Neural crest cell (in vitro differentiated cells): ENCODE measurements around the gene CLEC16A. TPM values are rescaled to one million over a fixed set of nuclear protein-coding genes. Genes with fewer than 3 reads are reported as not detected.

Experiments used
- DNase-seq: peaks from one replicate; pipeline ENCODE4 v3.0.0; 2021; ENCODE audit warnings: low read depth, mixed read lengths, low spot score
- H3K27ac Mint-ChIP-seq: one replicate; pipeline ENCODE4 v1.8.0; 2021; ENCODE audit warnings: mild to moderate bottlenecking, mixed read lengths; ENCODE audit not compliant: unreplicated experiment
- H3K27me3 Mint-ChIP-seq: 2 replicates; pipeline ENCODE4 v1.8.0; 2021; ENCODE audit warnings: low read depth, mild to moderate bottlenecking, mixed read lengths
- H3K36me3 Mint-ChIP-seq: 2 replicates; pipeline ENCODE4 v1.8.0; 2021; ENCODE audit warnings: low read depth, mild to moderate bottlenecking, mixed read lengths
- H3K4me1 Mint-ChIP-seq: 2 replicates; pipeline ENCODE4 v1.8.0; 2021; ENCODE audit warnings: mixed read lengths
- H3K4me3 Mint-ChIP-seq: one replicate; pipeline ENCODE4 v1.8.0; 2021; ENCODE audit warnings: mild to moderate bottlenecking, mixed read lengths
- H3K9me3 Mint-ChIP-seq: 2 replicates; pipeline ENCODE4 v1.8.0; 2021; ENCODE audit warnings: mixed read lengths
- CTCF ChIP-seq: fragments of 200-600 bp; sonication (generic); conservative IDR thresholded peaks from 2 replicates; pipeline ENCODE4 v1.5.0; 2021; ENCODE audit warnings: antibody characterized with exemption, mild to moderate bottlenecking
- total RNA-seq: library from RNA; stranded (reverse); gene quantifications from 2 replicates; pipeline ENCODE4 v1.2.1, GENCODE V29; 2021

The CLEC16A gene
- total RNA-seq, 1 donor from 2014 or later, result 21.3 TPM

- no peaks in the 10 kb centered on the region for H3K36me3 Mint-ChIP-seq
- TF ChIP-seq CTCF, result no peak
- H3K4me1 Mint-ChIP-seq, result peaks cover 17% of the 10 kb centered on the region
- DNase-seq, result no peak
- no peak overlapping the region for H3K27ac Mint-ChIP-seq
- H3K4me3 Mint-ChIP-seq, result no peak overlapping the region
- H3K27me3 Mint-ChIP-seq, result no peaks in the 10 kb centered on the region
- no peaks in the 10 kb centered on the region for H3K9me3 Mint-ChIP-seq
Measured at GRCh38 chr16:11051879-11052808, 107.8 kb downstream of the CLEC16A start.

- no peaks in the 10 kb centered on the region for H3K36me3 Mint-ChIP-seq
- no peaks in the 10 kb centered on the region for H3K27me3 Mint-ChIP-seq
- DNase-seq, result no peak
- H3K4me3 Mint-ChIP-seq, result no peak overlapping the region
- H3K9me3 Mint-ChIP-seq, result no peaks in the 10 kb centered on the region
- H3K4me1 Mint-ChIP-seq, result peaks cover 12% of the 10 kb centered on the region
- no peak for TF ChIP-seq CTCF
- no peak overlapping the region for H3K27ac Mint-ChIP-seq
Measured at GRCh38 chr16:11053916-11054460, 109.6 kb downstream of the CLEC16A start.

- TF ChIP-seq CTCF, result no peak
- no peak for DNase-seq
- no peaks in the 10 kb centered on the region for H3K27me3 Mint-ChIP-seq
- H3K4me1 Mint-ChIP-seq, result peaks cover 12% of the 10 kb centered on the region
- no peaks in the 10 kb centered on the region for H3K36me3 Mint-ChIP-seq
- no peak overlapping the region for H3K4me3 Mint-ChIP-seq
- no peak overlapping the region for H3K27ac Mint-ChIP-seq
- no peaks in the 10 kb centered on the region for H3K9me3 Mint-ChIP-seq
Measured at GRCh38 chr16:11056090-11056992, 112.0 kb downstream of the CLEC16A start.

GRCh38 chr16:11056993-11057649 is 112.8 kb downstream of the CLEC16A start:
- Mint-ChIP-seq H3K27ac (no peak overlapping the region), H3K27me3 (no peaks in the 10 kb centered on the region), H3K4me1 (peaks cover 12% of the 10 kb centered on the region), H3K9me3 (no peaks in the 10 kb centered on the region), H3K4me3 (no peak overlapping the region), H3K36me3 (no peaks in the 10 kb centered on the region)
- no peak for TF ChIP-seq CTCF
- no peak for DNase-seq

DNA sequence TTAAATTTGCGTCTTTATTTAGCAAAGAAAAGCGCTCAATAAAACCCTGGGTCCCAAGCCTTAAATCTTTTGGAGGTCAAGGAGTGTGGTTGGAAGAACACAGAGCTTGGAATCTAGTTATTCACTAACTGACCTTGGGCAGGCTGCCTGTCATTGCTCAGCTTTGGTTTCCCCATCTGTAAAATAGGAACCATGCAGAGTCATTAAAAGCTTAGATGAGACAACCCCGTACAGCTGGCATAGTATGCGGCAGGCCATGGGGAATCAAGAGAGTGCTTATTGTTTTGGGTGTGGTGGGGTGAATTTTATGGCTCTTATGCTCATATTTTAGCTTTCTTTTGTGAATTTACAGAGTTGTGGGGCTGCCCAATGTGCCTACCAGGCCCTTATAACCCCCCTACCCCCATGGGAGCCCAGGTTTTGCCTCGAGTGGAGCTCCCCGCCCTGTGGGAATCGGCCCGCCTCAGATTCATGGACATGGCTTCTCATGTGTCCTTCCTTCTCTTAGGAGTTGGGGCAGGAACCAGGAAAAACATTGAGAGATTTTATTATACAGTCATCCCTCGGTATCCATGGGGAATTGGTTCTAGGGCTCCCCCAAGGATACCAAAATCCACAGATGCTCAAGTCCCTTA is 113.5 kb downstream of the CLEC16A start:
- no peak for DNase-seq
- Mint-ChIP-seq H3K4me3 (no peak overlapping the region), H3K4me1 (peaks cover 13% of the 10 kb centered on the region), H3K36me3 (no peaks in the 10 kb centered on the region), H3K27me3 (no peaks in the 10 kb centered on the region), H3K27ac (no peak overlapping the region), H3K9me3 (no peaks in the 10 kb centered on the region)
- no peak for TF ChIP-seq CTCF
